ENCODE measurements around the gene PAWR. TPM values are rescaled to one million over a fixed set of nuclear protein-coding genes. Genes with fewer than 3 reads are reported as not detected.

Gene PAWR
- total and polyA plus RNA-seq, 2 of the 13 experiments (the other 11 are each of a cell fraction or from before 2014, with no cell fraction given) = 29.1 to 36.1 TPM

DNA sequence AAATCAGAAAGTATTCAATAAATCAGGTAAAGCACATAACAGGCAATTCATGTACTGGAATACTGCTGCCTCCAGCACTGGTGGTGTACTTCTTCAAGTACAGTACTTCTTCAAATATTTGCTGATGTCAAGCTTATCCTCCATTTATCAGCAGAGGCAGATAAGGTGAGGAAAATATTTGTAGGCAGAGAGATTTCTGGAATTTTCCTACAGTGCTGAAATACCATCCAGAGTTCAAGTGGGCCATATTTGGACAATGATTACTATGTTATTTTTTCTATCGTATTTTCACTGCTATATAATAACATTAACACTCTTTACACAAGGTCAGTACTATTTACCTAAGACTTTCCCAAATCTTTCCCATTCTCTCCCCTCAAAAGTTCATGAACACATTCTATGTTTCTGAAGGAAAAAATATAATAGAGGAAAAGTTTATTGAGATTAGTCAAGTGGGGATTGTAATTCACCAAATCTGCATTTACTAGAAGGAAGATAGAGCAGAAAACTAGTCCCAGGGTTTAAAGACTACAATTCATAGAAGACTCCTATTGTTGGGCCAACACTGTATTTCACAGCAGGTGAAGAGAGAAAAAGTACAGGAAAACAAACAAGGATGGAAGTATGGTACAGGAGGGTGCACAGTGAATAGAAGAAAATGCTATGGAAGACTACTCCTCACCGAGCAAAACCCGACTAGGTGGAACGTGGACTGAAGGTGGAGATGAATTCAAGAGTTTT lies 141.1 kb downstream of the PAWR start (continued):
- TF ChIP-seq, protein P1, sequence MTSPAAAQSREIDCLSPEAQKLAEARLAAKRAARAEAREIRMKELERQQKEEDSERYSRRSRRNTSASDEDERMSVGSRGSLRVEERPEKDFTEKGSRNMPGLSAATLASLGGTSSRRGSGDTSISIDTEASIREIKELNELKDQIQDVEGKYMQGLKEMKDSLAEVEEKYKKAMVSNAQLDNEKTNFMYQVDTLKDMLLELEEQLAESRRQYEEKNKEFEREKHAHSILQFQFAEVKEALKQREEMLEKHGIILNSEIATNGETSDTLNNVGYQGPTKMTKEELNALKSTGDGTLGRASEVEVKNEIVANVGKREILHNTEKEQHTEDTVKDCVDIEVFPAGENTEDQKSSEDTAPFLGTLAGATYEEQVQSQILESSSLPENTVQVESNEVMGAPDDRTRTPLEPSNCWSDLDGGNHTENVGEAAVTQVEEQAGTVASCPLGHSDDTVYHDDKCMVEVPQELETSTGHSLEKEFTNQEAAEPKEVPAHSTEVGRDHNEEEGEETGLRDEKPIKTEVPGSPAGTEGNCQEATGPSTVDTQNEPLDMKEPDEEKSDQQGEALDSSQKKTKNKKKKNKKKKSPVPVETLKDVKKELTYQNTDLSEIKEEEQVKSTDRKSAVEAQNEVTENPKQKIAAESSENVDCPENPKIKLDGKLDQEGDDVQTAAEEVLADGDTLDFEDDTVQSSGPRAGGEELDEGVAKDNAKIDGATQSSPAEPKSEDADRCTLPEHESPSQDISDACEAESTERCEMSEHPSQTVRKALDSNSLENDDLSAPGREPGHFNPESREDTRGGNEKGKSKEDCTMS (CRISPR knock-in tag; conservative IDR thresholded peaks at IDR 0.05) = no peak
- TF ChIP-seq ZSCAN30 (CRISPR knock-in tag; IDR thresholded peaks at IDR 0.05) = no peak
- TF ChIP-seq, protein P2, sequence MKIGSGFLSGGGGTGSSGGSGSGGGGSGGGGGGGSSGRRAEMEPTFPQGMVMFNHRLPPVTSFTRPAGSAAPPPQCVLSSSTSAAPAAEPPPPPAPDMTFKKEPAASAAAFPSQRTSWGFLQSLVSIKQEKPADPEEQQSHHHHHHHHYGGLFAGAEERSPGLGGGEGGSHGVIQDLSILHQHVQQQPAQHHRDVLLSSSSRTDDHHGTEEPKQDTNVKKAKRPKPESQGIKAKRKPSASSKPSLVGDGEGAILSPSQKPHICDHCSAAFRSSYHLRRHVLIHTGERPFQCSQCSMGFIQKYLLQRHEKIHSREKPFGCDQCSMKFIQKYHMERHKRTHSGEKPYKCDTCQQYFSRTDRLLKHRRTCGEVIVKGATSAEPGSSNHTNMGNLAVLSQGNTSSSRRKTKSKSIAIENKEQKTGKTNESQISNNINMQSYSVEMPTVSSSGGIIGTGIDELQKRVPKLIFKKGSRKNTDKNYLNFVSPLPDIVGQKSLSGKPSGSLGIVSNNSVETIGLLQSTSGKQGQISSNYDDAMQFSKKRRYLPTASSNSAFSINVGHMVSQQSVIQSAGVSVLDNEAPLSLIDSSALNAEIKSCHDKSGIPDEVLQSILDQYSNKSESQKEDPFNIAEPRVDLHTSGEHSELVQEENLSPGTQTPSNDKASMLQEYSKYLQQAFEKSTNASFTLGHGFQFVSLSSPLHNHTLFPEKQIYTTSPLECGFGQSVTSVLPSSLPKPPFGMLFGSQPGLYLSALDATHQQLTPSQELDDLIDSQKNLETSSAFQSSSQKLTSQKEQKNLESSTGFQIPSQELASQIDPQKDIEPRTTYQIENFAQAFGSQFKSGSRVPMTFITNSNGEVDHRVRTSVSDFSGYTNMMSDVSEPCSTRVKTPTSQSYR (CRISPR knock-in tag; IDR thresholded peaks at IDR 0.05; ENCODE audit: borderline replicate concordance) = no peak; the same call in 1 of the 2 replicates
- TF ChIP-seq SATB2 (CRISPR knock-in tag; IDR thresholded peaks at IDR 0.05) = no peak
- TF ChIP-seq SOX5 (CRISPR knock-in tag; IDR thresholded peaks at IDR 0.05; ENCODE audit: borderline replicate concordance) = peak; percentile 81; the same call in 1 of the 2 replicates
- TF ChIP-seq ZNF333 (CRISPR knock-in tag; IDR thresholded peaks at IDR 0.05; ENCODE audit: borderline replicate concordance) = no peak
- TF ChIP-seq SP1 (IDR thresholded peaks at IDR 0.05) = no peak
- TF ChIP-seq SP1 (CRISPR knock-in tag; IDR thresholded peaks at IDR 0.05) = no peak
- TF ChIP-seq, protein P3, sequence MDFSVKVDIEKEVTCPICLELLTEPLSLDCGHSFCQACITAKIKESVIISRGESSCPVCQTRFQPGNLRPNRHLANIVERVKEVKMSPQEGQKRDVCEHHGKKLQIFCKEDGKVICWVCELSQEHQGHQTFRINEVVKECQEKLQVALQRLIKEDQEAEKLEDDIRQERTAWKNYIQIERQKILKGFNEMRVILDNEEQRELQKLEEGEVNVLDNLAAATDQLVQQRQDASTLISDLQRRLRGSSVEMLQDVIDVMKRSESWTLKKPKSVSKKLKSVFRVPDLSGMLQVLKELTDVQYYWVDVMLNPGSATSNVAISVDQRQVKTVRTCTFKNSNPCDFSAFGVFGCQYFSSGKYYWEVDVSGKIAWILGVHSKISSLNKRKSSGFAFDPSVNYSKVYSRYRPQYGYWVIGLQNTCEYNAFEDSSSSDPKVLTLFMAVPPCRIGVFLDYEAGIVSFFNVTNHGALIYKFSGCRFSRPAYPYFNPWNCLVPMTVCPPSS (IDR thresholded peaks at IDR 0.05) = no peak
- TF ChIP-seq HNRNPK (IDR thresholded peaks at IDR 0.05; ENCODE audit: low read depth, low read length, poor library complexity, severe bottlenecking) = no peak
- TF ChIP-seq ZNF552 (CRISPR knock-in tag; IDR thresholded peaks at IDR 0.05; ENCODE audit: borderline replicate concordance) = no peak
- TF ChIP-seq FOXM1 (CRISPR knock-in tag; IDR thresholded peaks at IDR 0.05) = no peak
- no peak; the same call in 1 of the 2 replicates for TF ChIP-seq TOE1 (CRISPR knock-in tag; IDR thresholded peaks at IDR 0.05)
- no peak for TF ChIP-seq SRY (CRISPR knock-in tag; IDR thresholded peaks at IDR 0.05)
- TF ChIP-seq, protein P4, sequence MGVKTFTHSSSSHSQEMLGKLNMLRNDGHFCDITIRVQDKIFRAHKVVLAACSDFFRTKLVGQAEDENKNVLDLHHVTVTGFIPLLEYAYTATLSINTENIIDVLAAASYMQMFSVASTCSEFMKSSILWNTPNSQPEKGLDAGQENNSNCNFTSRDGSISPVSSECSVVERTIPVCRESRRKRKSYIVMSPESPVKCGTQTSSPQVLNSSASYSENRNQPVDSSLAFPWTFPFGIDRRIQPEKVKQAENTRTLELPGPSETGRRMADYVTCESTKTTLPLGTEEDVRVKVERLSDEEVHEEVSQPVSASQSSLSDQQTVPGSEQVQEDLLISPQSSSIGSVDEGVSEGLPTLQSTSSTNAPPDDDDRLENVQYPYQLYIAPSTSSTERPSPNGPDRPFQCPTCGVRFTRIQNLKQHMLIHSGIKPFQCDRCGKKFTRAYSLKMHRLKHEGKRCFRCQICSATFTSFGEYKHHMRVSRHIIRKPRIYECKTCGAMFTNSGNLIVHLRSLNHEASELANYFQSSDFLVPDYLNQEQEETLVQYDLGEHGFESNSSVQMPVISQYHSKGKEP (CRISPR knock-in tag; IDR thresholded peaks at IDR 0.05) = no peak
- TF ChIP-seq ZNF772 (CRISPR knock-in tag; IDR thresholded peaks at IDR 0.05) = no peak; the same call in 1 of the 2 replicates
- TF ChIP-seq, protein P5, sequence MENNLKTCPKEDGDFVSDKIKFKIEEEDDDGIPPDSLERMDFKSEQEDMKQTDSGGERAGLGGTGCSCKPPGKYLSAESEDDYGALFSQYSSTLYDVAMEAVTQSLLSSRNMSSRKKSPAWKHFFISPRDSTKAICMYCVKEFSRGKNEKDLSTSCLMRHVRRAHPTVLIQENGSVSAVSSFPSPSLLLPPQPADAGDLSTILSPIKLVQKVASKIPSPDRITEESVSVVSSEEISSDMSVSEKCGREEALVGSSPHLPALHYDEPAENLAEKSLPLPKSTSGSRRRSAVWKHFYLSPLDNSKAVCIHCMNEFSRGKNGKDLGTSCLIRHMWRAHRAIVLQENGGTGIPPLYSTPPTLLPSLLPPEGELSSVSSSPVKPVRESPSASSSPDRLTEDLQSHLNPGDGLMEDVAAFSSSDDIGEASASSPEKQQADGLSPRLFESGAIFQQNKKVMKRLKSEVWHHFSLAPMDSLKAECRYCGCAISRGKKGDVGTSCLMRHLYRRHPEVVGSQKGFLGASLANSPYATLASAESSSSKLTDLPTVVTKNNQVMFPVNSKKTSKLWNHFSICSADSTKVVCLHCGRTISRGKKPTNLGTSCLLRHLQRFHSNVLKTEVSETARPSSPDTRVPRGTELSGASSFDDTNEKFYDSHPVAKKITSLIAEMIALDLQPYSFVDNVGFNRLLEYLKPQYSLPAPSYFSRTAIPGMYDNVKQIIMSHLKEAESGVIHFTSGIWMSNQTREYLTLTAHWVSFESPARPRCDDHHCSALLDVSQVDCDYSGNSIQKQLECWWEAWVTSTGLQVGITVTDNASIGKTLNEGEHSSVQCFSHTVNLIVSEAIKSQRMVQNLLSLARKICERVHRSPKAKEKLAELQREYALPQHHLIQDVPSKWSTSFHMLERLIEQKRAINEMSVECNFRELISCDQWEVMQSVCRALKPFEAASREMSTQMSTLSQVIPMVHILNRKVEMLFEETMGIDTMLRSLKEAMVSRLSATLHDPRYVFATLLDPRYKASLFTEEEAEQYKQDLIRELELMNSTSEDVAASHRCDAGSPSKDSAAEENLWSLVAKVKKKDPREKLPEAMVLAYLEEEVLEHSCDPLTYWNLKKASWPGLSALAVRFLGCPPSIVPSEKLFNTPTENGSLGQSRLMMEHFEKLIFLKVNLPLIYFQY (CRISPR knock-in tag; IDR thresholded peaks at IDR 0.05; ENCODE audit: borderline replicate concordance) = no peak
